ENCODE results near the gene MMP1.

DNA sequence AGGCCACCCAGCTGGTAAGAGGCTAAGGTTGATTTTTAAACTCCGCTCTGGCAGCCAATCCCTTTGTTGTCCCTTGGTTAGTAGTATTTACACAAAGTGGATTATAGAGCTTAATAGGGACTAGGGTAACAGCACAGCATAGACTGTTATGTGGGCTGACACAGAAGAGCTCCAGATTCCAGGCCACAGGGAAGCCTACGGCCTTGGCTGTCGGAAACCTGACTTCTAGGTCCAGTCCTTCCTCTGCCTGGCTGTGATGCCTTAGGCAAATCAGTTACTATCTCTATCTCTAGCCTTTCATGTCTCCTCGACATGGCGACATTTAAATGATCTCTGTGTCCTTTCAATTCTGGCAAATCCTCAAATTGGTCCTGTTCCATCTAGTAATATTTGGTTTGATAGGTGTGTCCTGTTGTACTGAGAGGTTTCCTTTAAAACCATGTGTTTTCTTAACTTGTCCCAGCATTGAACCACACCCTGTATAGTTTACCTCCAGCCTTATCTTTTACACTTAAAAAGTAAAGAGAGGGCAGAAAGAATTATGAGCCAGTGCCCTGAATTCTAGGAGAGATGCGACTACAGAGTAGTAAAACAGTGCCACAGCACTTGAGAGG is 4.2 kb downstream of the MMP1 start:
- TF ChIP-seq EZH2 (IDR thresholded peaks at IDR 0.05; ENCODE audit: low read depth), result no peak
- TF ChIP-seq, protein P1, sequence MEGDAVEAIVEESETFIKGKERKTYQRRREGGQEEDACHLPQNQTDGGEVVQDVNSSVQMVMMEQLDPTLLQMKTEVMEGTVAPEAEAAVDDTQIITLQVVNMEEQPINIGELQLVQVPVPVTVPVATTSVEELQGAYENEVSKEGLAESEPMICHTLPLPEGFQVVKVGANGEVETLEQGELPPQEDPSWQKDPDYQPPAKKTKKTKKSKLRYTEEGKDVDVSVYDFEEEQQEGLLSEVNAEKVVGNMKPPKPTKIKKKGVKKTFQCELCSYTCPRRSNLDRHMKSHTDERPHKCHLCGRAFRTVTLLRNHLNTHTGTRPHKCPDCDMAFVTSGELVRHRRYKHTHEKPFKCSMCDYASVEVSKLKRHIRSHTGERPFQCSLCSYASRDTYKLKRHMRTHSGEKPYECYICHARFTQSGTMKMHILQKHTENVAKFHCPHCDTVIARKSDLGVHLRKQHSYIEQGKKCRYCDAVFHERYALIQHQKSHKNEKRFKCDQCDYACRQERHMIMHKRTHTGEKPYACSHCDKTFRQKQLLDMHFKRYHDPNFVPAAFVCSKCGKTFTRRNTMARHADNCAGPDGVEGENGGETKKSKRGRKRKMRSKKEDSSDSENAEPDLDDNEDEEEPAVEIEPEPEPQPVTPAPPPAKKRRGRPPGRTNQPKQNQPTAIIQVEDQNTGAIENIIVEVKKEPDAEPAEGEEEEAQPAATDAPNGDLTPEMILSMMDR (conservative IDR thresholded peaks at IDR 0.05), result no peak
